ENCODE measurements around the gene PADI1.

DNA sequence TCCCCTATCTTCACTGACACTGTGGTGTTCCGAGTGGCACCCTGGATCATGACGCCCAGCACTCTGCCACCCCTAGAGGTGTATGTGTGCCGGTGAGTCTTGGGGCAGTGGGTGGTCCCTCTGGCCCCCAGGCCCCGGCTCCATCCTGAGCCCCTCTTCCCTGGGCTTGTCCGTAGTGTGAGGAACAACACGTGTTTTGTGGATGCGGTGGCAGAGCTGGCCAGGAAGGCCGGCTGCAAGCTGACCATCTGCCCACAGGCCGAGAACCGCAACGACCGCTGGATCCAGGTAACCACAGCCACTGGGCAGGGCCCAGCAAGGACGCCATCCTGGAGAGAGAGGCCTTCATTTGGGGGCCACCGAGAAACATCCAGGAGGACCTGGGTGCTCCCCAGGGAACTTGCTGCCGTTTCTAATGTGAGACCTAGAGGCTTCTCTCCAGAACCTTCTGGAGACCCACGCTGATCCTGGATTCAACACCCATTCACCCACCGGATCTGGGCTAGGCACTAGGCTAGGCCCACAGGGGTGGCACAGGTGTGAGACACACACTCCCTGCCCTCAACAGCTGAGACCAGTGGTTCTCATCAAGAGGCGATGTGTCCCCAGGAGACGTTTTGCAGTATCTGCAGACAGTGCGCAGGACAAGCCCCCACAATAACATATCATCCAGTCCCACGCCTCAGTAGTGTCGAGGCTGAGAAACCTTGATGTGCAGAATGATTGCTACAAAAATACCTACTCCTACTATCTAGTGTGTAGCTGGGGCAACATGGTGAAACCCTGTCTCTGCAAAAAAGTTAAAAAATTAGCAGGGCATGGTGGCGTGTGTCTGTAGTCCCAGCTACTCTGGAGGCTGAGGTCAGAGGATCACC lies 66.2 kb downstream of the PADI1 start:
- TF ChIP-seq PATZ1 (tag by site-specific recombination; IDR thresholded peaks at IDR 0.05) (no peak), ZNF571 (tag by site-specific recombination; IDR thresholded peaks at IDR 0.05) (no peak), CTCF (tag by site-specific recombination; IDR thresholded peaks at IDR 0.05) (no peak), ZNF324 (tag by site-specific recombination; IDR thresholded peaks at IDR 0.05) (no peak), ZNF133 (tag by site-specific recombination; IDR thresholded peaks at IDR 0.05) (no peak), ZNF544 (tag by site-specific recombination; IDR thresholded peaks at IDR 0.05) (no peak)
- TF ChIP-seq, protein P1, sequence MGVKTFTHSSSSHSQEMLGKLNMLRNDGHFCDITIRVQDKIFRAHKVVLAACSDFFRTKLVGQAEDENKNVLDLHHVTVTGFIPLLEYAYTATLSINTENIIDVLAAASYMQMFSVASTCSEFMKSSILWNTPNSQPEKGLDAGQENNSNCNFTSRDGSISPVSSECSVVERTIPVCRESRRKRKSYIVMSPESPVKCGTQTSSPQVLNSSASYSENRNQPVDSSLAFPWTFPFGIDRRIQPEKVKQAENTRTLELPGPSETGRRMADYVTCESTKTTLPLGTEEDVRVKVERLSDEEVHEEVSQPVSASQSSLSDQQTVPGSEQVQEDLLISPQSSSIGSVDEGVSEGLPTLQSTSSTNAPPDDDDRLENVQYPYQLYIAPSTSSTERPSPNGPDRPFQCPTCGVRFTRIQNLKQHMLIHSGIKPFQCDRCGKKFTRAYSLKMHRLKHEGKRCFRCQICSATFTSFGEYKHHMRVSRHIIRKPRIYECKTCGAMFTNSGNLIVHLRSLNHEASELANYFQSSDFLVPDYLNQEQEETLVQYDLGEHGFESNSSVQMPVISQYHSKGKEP (tag by site-specific recombination; IDR thresholded peaks at IDR 0.05): no peak
- TF ChIP-seq, protein P2, sequence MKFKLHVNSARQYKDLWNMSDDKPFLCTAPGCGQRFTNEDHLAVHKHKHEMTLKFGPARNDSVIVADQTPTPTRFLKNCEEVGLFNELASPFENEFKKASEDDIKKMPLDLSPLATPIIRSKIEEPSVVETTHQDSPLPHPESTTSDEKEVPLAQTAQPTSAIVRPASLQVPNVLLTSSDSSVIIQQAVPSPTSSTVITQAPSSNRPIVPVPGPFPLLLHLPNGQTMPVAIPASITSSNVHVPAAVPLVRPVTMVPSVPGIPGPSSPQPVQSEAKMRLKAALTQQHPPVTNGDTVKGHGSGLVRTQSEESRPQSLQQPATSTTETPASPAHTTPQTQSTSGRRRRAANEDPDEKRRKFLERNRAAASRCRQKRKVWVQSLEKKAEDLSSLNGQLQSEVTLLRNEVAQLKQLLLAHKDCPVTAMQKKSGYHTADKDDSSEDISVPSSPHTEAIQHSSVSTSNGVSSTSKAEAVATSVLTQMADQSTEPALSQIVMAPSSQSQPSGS (tag by site-specific recombination; IDR thresholded peaks at IDR 0.05; ENCODE audit: low read depth): no peak

Measured in HEK293 (cell line).